ENCODE results near the gene LCN12. TPM values are rescaled to one million over a fixed set of nuclear protein-coding genes. Genes with fewer than 3 reads are reported as not detected.

The LCN12 gene
- total and polyA plus RNA-seq, 7 donors, result 1.2 to 3.0 TPM; not detected in 5

GRCh38 chr9:136950656-136951276 is 1.3 kb upstream of the LCN12 start:
- peaks cover 0 to 19% (median 15%) of the 10 kb centered on the region in 4 donors for H3K4me1 ChIP-seq
- WGBS, 2 donors, result 17 to 56% methylated on average over 9 of the region's 9 CpGs
- H3K4me3 ChIP-seq, result peak overlapping the region in 3 of 4 donors; percentile 60 to 82 (median 68)
- intact Hi-C loops (cut with DNase I), result no loop called here
- no peaks in the 10 kb centered on the region for H3K27me3 ChIP-seq
- H3K27ac ChIP-seq, result peak overlapping the region; percentile 81 to 89 (median 86)
- H3K36me3 ChIP-seq, result no peaks in the 10 kb centered on the region
- no peak for DNase-seq
- TF ChIP-seq POLR2A (IDR thresholded peaks at IDR 0.05), result no peak
- no peak for TF ChIP-seq POLR2AphosphoS5 (IDR thresholded peaks at IDR 0.05)
- TF ChIP-seq, protein P1, sequence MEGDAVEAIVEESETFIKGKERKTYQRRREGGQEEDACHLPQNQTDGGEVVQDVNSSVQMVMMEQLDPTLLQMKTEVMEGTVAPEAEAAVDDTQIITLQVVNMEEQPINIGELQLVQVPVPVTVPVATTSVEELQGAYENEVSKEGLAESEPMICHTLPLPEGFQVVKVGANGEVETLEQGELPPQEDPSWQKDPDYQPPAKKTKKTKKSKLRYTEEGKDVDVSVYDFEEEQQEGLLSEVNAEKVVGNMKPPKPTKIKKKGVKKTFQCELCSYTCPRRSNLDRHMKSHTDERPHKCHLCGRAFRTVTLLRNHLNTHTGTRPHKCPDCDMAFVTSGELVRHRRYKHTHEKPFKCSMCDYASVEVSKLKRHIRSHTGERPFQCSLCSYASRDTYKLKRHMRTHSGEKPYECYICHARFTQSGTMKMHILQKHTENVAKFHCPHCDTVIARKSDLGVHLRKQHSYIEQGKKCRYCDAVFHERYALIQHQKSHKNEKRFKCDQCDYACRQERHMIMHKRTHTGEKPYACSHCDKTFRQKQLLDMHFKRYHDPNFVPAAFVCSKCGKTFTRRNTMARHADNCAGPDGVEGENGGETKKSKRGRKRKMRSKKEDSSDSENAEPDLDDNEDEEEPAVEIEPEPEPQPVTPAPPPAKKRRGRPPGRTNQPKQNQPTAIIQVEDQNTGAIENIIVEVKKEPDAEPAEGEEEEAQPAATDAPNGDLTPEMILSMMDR (IDR thresholded peaks at IDR 0.05), result no peak
- TF ChIP-seq EP300 (IDR thresholded peaks at IDR 0.05), result no peak
- no peaks in the 10 kb centered on the region for H3K9me3 ChIP-seq

DNA sequence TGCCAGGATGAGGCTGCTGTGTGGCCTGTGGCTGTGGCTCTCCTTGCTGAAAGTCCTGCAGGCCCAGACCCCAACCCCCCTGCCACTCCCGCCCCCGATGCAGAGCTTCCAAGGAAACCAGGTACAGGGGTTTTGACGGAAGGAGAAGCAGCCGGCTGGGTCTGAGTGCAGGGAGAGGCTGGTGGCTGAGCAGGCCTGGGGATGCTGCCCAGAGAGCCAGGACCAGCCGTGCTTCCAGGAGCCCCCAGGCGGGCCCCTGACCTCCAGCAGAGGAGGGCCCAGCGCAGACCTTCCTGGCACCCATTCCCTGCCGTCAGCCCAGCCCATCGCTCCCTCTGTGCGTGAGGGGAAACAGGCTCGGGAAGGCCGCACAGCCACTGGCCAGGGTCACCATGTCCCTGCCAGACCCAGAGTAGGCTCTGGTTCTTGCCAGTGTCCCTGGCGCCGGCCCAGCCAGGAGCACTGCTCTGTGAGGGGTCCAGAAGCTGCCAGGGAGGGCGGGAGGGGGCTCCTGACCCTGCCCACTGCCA is 313 bp downstream of the LCN12 start:
- TF ChIP-seq POLR2A (IDR thresholded peaks at IDR 0.05), result no peak
- no peak for TF ChIP-seq POLR2AphosphoS5 (IDR thresholded peaks at IDR 0.05)
- TF ChIP-seq EP300 (IDR thresholded peaks at IDR 0.05), result no peak
- TF ChIP-seq, protein P1 (IDR thresholded peaks at IDR 0.05), result no peak
- intact Hi-C loops (cut with DNase I), result no loop called here
- Histone ChIP-seq H3K4me1 (peaks cover 0 to 19% (median 15%) of the 10 kb centered on the region in 4 donors), H3K27ac (no peak overlapping the region), H3K9me3 (no peaks in the 10 kb centered on the region), H3K27me3 (no peaks in the 10 kb centered on the region), H3K4me3 (no peak overlapping the region), H3K36me3 (no peaks in the 10 kb centered on the region)
- WGBS, 2 donors, result 76 to 78% methylated on average over 15 of the region's 15 CpGs
- no peak for DNase-seq

- Histone ChIP-seq H3K4me1 (peaks cover 0 to 19% (median 15%) of the 10 kb centered on the region in 4 donors), H3K36me3 (no peaks in the 10 kb centered on the region), H3K4me3 (no peak overlapping the region), H3K27ac (no peak overlapping the region), H3K9me3 (no peaks in the 10 kb centered on the region), H3K27me3 (no peaks in the 10 kb centered on the region)
- intact Hi-C loops (cut with DNase I), result no loop called here
- 93% methylated on average over 44 of the region's 44 CpGs for WGBS, 2 donors
- TF ChIP-seq POLR2A (IDR thresholded peaks at IDR 0.05), result no peak
- TF ChIP-seq, protein P1 (IDR thresholded peaks at IDR 0.05), result no peak
- TF ChIP-seq EP300 (IDR thresholded peaks at IDR 0.05), result no peak
- no peak for TF ChIP-seq POLR2AphosphoS5 (IDR thresholded peaks at IDR 0.05)
- DNase-seq, result no peak
Measured at GRCh38 chr9:136952876-136953770, 1.1 kb downstream of the LCN12 start.

- no peak overlapping the region for H3K4me3 ChIP-seq
- H3K27me3 ChIP-seq, result no peaks in the 10 kb centered on the region
- no peaks in the 10 kb centered on the region for H3K36me3 ChIP-seq
- no peak overlapping the region for H3K27ac ChIP-seq
- WGBS, 2 donors, result 87 to 89% methylated on average over 19 of the region's 19 CpGs
- DNase-seq, result no peak
- TF ChIP-seq, protein P1 (IDR thresholded peaks at IDR 0.05), result no peak
- no peak for TF ChIP-seq EP300 (IDR thresholded peaks at IDR 0.05)
- no peak for TF ChIP-seq POLR2A (IDR thresholded peaks at IDR 0.05)
- TF ChIP-seq POLR2AphosphoS5 (IDR thresholded peaks at IDR 0.05), result no peak
- intact Hi-C loops (cut with DNase I), result no loop called here
- H3K9me3 ChIP-seq, result no peaks in the 10 kb centered on the region
- H3K4me1 ChIP-seq, result peaks cover 0 to 19% (median 15%) of the 10 kb centered on the region in 4 donors
Measured at GRCh38 chr9:136953771-136954269, 1.7 kb downstream of the LCN12 start.
